Measurements from ENCODE around the gene RAD54L.

DNA sequence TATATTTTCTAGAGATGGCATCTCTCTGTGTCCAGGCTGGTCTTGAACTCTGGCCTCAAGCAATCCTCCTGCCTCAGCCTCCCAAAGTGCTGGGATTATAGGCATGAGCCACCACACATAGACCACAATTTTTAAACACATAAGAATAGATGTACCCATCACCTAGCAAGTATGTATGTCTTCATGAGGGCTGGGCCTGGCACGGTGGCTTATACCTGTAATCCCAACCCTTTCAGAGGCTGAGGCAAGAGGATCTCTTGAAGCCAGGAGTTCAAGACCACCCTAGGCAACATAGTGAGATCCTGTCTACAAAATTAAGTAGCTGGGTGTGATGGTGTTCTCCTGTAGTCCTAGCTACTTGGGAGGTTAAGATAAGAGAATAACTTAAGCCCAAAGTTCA lies 69.8 kb downstream of the RAD54L start:
- TF ChIP-seq, protein P1, sequence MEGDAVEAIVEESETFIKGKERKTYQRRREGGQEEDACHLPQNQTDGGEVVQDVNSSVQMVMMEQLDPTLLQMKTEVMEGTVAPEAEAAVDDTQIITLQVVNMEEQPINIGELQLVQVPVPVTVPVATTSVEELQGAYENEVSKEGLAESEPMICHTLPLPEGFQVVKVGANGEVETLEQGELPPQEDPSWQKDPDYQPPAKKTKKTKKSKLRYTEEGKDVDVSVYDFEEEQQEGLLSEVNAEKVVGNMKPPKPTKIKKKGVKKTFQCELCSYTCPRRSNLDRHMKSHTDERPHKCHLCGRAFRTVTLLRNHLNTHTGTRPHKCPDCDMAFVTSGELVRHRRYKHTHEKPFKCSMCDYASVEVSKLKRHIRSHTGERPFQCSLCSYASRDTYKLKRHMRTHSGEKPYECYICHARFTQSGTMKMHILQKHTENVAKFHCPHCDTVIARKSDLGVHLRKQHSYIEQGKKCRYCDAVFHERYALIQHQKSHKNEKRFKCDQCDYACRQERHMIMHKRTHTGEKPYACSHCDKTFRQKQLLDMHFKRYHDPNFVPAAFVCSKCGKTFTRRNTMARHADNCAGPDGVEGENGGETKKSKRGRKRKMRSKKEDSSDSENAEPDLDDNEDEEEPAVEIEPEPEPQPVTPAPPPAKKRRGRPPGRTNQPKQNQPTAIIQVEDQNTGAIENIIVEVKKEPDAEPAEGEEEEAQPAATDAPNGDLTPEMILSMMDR (IDR thresholded peaks at IDR 0.05; ENCODE audit: low read depth, low read length, missing input control): no peak
- no peak for TF ChIP-seq ATF3 (IDR thresholded peaks at IDR 0.05)
- TF ChIP-seq, protein P2, sequence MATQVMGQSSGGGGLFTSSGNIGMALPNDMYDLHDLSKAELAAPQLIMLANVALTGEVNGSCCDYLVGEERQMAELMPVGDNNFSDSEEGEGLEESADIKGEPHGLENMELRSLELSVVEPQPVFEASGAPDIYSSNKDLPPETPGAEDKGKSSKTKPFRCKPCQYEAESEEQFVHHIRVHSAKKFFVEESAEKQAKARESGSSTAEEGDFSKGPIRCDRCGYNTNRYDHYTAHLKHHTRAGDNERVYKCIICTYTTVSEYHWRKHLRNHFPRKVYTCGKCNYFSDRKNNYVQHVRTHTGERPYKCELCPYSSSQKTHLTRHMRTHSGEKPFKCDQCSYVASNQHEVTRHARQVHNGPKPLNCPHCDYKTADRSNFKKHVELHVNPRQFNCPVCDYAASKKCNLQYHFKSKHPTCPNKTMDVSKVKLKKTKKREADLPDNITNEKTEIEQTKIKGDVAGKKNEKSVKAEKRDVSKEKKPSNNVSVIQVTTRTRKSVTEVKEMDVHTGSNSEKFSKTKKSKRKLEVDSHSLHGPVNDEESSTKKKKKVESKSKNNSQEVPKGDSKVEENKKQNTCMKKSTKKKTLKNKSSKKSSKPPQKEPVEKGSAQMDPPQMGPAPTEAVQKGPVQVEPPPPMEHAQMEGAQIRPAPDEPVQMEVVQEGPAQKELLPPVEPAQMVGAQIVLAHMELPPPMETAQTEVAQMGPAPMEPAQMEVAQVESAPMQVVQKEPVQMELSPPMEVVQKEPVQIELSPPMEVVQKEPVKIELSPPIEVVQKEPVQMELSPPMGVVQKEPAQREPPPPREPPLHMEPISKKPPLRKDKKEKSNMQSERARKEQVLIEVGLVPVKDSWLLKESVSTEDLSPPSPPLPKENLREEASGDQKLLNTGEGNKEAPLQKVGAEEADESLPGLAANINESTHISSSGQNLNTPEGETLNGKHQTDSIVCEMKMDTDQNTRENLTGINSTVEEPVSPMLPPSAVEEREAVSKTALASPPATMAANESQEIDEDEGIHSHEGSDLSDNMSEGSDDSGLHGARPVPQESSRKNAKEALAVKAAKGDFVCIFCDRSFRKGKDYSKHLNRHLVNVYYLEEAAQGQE (IDR thresholded peaks at IDR 0.05): no peak
